DMS53 (cell line): ENCODE measurements around the gene LDAH.

Source experiments
- DNase-seq: peaks from one replicate; lab custom pipeline; 2025; lab: John Stamatoyannopoulos, UW

Gene LDAH

DNA sequence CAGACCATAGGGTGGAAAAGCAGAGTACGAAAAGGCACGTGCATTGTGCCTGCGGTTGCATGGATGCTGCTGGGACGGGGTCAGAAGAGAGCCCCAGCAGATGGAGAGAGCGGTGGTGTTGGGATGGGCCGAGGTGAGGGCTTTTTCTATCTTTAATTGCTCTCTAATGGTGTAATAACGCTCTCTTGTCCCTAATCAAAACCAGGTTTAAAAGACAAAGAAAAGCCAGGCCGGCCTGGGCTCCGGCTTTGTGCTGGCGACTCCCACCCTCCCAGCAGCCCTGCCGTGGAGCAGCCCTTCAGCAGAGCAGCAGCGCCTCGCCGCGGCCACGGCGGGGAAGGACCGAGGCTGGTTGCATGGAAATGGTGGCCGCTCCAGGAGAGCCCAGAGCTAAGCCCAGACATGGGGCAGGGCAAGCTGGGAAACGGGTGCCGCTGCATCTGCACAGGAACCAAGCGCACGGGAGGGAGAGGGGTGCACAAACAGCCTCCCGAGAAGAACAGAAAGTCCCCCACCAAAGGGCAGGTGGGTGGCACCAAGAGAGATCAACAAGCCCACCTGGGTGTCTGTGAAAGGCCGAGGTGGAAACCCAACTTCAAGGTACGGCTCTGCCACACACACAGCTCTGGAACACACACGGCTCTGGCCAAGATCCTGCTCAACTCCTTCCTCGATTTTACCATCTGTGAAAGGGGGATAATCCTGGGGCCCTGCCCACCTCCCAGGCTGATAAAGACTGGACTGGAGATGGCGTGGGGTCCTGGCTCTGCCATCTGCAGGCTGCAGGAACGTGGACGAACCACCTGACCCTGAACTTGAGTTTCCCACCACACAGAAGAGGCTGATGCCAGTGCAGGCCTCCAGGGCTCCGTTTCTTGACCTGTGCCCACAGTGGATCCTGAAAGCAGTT, 187.0 kb downstream of the LDAH start:
- DNase-seq: peak; percentile 87

DNA sequence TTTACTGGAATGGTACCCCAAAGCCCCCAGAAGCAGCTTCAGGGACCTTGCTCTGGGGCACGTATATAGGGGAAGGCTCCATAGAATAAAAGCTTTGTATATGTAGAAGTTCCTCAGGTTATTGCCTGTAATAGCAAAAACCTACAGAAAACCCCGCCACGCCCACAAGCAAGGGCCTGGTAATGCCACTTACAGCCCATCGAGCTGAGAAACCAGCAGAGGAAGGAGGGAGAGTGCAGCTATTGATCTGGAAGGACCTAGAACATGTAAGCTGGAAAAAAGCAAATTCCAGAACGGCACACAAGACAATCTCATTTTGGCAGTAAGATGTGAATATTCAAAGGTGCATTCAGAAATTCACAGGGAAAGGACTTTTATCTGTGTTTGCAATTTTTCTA, 187.8 kb downstream of the LDAH start:
- peak; percentile 64 for DNase-seq

- peak; percentile 47 for DNase-seq
Measured at GRCh38 chr2:20634507-20635112, 188.3 kb downstream of the LDAH start.
